ENCODE data around the gene CHD6.

The CHD6 gene

DNA sequence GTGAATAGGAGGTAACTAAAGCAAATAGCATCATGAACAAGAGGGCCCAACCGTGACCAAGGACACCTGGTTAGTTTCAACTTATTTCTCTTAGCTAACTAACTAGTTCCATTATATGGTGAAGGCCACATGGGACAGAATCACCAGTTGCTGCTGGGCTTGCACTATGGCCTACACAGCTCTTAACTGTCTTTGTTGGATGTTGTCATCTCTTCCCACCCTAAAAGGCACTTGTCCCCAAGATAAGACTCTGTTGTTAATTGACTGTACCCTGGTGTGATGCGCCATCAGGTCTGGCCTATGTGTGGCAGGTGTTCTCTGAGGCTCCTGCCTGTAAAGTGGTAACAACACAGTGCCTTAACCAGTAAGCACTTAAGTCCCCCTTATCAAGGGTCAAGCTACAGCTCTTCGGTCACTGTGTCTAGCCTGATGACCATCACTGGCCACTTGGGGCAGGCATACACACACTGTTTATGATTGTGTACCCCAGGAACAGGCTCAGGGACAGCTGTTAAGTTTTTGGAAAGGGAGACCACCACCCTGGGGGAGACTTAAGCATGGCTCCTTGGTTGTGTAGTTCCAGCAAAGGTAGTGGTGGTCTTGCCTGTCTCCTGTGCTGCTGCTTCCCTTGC lies 51.2 kb downstream of the CHD6 start:
- no peak overlapping the region for H3K4me3 ChIP-seq (ENCODE audit: low read length)
- no peak for DNase-seq (ENCODE audit: low read depth)
- TF ChIP-seq, protein P1, sequence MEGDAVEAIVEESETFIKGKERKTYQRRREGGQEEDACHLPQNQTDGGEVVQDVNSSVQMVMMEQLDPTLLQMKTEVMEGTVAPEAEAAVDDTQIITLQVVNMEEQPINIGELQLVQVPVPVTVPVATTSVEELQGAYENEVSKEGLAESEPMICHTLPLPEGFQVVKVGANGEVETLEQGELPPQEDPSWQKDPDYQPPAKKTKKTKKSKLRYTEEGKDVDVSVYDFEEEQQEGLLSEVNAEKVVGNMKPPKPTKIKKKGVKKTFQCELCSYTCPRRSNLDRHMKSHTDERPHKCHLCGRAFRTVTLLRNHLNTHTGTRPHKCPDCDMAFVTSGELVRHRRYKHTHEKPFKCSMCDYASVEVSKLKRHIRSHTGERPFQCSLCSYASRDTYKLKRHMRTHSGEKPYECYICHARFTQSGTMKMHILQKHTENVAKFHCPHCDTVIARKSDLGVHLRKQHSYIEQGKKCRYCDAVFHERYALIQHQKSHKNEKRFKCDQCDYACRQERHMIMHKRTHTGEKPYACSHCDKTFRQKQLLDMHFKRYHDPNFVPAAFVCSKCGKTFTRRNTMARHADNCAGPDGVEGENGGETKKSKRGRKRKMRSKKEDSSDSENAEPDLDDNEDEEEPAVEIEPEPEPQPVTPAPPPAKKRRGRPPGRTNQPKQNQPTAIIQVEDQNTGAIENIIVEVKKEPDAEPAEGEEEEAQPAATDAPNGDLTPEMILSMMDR (conservative IDR thresholded peaks at IDR 0.05; ENCODE audit: low read depth, low read length): no peak

DNA sequence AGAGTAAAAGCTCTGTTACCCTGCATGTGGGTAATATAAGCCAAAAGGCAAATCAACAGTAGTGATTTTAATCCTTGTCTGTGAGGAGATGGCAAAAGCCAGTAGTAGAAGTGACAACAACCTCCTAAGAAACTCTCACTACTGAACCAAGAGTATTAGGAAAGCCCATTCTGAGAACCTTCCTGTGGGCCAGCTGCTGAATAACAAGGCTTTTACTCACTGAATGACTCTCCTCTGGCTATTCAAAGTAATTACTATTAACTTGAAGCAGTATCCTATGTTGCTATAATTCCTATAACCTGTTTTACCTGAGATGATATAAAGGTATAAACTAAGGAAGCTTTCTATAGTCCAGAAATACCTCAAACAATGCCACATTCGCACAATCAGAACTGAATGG lies 55.1 kb downstream of the CHD6 start:
- no peak for DNase-seq (ENCODE audit: low read depth)
- TF ChIP-seq, protein P1 (conservative IDR thresholded peaks at IDR 0.05; ENCODE audit: low read depth, low read length): no peak
- no peak overlapping the region for H3K4me3 ChIP-seq (ENCODE audit: low read length)

DNA sequence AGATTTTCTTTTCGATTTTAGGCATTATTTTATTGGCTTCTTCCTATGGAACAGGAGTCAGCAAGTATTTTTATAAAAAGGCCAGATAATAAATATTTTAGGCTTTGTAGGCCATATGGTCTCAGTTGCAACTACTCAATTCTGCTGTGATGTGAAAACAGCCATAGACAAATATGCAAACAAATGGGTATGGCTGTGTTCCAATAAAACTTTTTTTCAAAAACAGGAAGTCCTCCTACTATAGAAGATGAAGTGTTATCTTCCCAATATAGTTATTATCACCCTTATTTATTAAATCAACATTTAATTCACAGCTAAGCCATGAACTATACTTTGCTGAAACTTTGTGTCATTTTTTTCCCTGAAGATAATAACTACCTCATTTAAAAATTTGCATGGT lies 57.2 kb downstream of the CHD6 start:
- TF ChIP-seq, protein P1 (conservative IDR thresholded peaks at IDR 0.05; ENCODE audit: low read depth, low read length): no peak
- no peak for DNase-seq (ENCODE audit: low read depth)
- H3K4me3 ChIP-seq (ENCODE audit: low read length): no peak overlapping the region

DNA sequence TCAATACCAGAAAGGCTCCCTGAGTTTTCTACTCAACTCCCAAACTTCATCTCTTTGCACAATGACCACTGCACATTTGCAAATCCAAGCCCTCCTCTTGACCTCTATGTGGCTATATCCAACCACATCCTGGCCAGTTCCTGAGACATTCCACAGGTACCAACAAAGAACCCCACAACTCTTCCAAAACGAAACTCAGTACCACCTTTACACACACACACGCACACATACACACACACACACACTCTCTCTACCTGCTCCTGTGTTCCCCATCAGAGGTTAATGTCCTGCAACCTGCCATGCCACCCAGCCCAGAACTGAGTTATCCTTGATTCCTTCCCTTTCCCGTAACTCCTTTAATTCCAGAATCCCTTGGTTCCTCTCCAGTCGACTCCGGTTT lies 58.5 kb downstream of the CHD6 start:
- H3K4me3 ChIP-seq (ENCODE audit: low read length): no peak overlapping the region
- DNase-seq (ENCODE audit: low read depth): no peak
- TF ChIP-seq, protein P1 (conservative IDR thresholded peaks at IDR 0.05; ENCODE audit: low read depth, low read length): no peak

DNA sequence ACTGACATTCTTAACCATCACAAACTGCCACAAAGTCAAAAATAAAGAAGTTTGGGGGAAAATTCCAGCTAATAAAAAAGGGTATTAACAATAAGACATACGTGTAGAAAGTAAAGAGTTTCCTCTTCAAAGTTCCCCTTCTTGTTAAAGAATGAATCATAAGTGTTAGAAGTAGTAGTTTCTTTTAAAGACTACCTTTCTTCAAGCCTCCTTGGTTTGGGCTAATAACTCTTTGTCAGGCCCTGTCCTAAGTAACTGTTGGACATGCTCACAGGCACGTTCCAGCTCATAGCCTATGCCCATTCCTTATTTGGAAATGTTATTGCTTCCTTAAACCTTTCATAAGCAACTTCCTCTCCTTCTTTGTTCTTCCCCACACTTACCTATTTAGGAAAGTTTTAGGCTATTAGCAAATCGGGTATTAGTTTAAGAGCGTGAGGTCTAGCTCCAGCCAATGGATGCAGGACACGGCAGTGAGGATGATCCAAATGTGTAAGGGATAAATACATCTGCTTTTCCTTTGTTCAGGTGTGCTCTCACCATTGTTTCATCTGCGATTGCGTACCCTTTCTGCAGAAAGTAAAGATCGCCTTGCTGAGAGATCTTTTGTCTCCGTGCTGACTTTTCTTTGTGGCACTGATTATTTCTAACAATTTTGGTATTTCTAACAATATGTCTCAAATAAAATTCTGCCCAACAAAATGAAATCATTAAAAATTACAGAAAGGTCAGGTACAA lies 64.9 kb downstream of the CHD6 start:
- DNase-seq (ENCODE audit: low read depth): no peak
- no peak overlapping the region for H3K4me3 ChIP-seq (ENCODE audit: low read length)
- TF ChIP-seq, protein P1 (conservative IDR thresholded peaks at IDR 0.05; ENCODE audit: low read depth, low read length): no peak

DNA sequence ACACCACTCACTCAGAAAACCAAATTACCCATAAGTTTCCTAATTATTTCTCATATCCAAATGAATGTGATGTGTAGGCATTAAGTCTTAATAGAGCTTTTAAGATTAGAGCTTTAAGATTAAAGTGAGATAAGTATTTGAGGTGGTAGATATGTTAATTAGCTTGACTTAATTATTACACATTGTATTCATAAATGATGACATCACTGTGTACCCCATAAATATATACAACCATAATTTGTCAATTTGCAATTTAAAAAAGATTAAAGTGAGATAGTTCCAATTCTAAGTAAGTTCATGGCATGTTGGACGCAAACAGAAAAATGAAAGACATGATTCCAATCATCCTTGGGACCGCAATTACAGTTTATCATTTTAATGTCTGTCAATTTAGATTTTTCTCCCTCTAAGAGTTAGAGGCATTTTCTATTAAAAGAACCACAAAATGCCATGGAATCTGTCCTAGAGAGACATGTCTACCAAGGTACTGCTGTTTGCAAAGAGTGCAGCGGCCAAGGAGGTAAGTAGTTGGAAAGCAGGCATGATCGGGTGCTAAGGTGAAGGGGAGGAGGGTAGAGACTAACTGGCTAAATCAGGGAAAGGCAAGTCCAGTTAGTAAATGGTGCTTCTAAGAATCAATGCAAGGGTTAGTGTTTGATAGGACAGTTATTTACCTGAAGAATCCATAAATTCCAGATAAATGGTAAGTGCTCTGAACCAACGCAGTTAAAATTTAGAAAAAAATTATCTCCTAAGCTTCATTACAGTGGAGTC lies 65.7 kb downstream of the CHD6 start:
- no peak overlapping the region for H3K4me3 ChIP-seq (ENCODE audit: low read length)
- DNase-seq (ENCODE audit: low read depth): no peak
- TF ChIP-seq, protein P1 (conservative IDR thresholded peaks at IDR 0.05; ENCODE audit: low read depth, low read length): no peak
